PC-9 (cell line): ENCODE data around the gene MIER2. TPM values are rescaled to one million over a fixed set of nuclear protein-coding genes. Genes with fewer than 3 reads are reported as not detected.

ENCODE experiments used
- BruUV-seq: library from RNA; stranded (reverse); fragments of 400-500 nt; replicated peaks from 2 replicates; lab custom pipeline; 2021; lab: Mats Ljungman, UMichigan
- CTCF ChIA-PET: fragments of 300-600 bp; sonication (Branson Sonifier 250); formaldehyde crosslinking; loops from one replicate; lab custom pipeline; 2022; ENCODE audit warnings: antibody characterized with exemption; lab: Charles Lee
- POLR2A ChIA-PET: fragments of 300-600 bp; sonication (Branson Sonifier 250); formaldehyde crosslinking; loops from one replicate; lab custom pipeline; 2022; ENCODE audit warnings: antibody characterized with exemption; ENCODE audit not compliant: unreplicated experiment; lab: Charles Lee
- DNase-seq, 2 experiments: peaks; one replicate each; pipeline versions ENCODE4 v3.0.0 to v3.0.0-alpha.2; 2015 to 2022; ENCODE audit warnings: mixed read lengths in 1 of 2
- H2AFZ ChIP-seq: fragments of 200-600 bp; sonication (generic); 2 replicates; pipeline ENCODE4 v1.8.1; 2017; ENCODE audit warnings: antibody characterized with exemption
- H3F3A ChIP-seq: fragments of 200-600 bp; sonication (generic); 2 replicates; pipeline ENCODE4 v1.8.1; 2017; ENCODE audit warnings: antibody characterized with exemption, mild to moderate bottlenecking, low read depth; ENCODE audit not compliant: insufficient read depth
- H3K27ac ChIP-seq: fragments of 200-600 bp; sonication (generic); 2 replicates; pipeline ENCODE4 v1.6.1; 2016; ENCODE audit warnings: mixed run types
- H3K27me3 ChIP-seq: fragments of 200-600 bp; sonication (generic); 2 replicates; pipeline ENCODE4 v1.6.1; 2016; ENCODE audit warnings: low read depth, mixed run types; ENCODE audit not compliant: insufficient read depth
- H3K36me3 ChIP-seq: fragments of 200-600 bp; sonication (generic); 2 replicates; pipeline ENCODE4 v1.6.1; 2016; ENCODE audit warnings: low read depth, mixed run types
- H3K4me1 ChIP-seq: fragments of 200-600 bp; sonication (generic); replicated peaks from 2 replicates; pipeline ENCODE4 v1.6.1; 2016; ENCODE audit warnings: mixed run types; ENCODE audit not compliant: insufficient read depth
- H3K4me2 ChIP-seq: fragments of 200-600 bp; sonication (generic); 2 replicates; pipeline ENCODE4 v1.6.1; 2017; ENCODE audit warnings: mixed run types
- H3K4me3 ChIP-seq: fragments of 200-600 bp; sonication (generic); 2 replicates; pipeline ENCODE4 v1.6.1; 2016; ENCODE audit warnings: mixed run types
- H3K79me2 ChIP-seq: fragments of 200-600 bp; sonication (generic); 2 replicates; pipeline ENCODE4 v1.6.1; 2017; ENCODE audit warnings: low read depth, mixed run types
- H3K9me2 ChIP-seq: fragments of 200-600 bp; sonication (generic); 2 replicates; pipeline ENCODE4 v1.8.1; 2017; ENCODE audit warnings: mild to moderate bottlenecking; ENCODE audit not compliant: insufficient read depth
- H3K9me3 ChIP-seq: fragments of 200-600 bp; sonication (generic); 2 replicates; pipeline ENCODE4 v1.8.1; 2016; ENCODE audit warnings: low read depth; ENCODE audit not compliant: insufficient read depth
- H4K20me1 ChIP-seq: fragments of 200-600 bp; sonication (generic); 2 replicates; pipeline ENCODE4 v1.8.1; 2017; ENCODE audit not compliant: insufficient read depth
- CTCF ChIP-seq: fragments of 200-600 bp; sonication (generic); conservative IDR thresholded peaks from 2 replicates; pipeline ENCODE4 v1.6.1; 2017; ENCODE audit warnings: mixed run types, antibody characterized with exemption, mild to moderate bottlenecking, moderate library complexity
- EZH2 ChIP-seq: fragments of 200-600 bp; sonication (generic); IDR thresholded peaks from 2 replicates; pipeline ENCODE4 v1.8.0; 2017; ENCODE audit warnings: antibody characterized with exemption, low read depth
- intact Hi-C: fragments of 100-400 bp; cut with micrococcal nuclease; formaldehyde crosslinking; loops from one replicate; pipeline ENCODE4 v1.10.0; 2022; ENCODE audit not compliant: unreplicated experiment
- total RNA-seq: library from RNA; stranded (reverse); gene quantifications from 2 replicates; pipeline ENCODE4 v1.2.3, GENCODE V29; 2021

Gene MIER2
- total RNA-seq, 1 experiment from 2014 or later = 25.2 TPM

- POLR2A ChIA-PET = no interaction called here
- TF ChIP-seq CTCF (no peak), EZH2 (no peak)
- Histone ChIP-seq H3K27ac (no peak overlapping the region), H3K79me2 (no peaks in the 10 kb centered on the region), H3K4me1 (peaks cover 6% of the 10 kb centered on the region; the same call in 1 of the 2 replicates), H3K9me3 (no peaks in the 10 kb centered on the region), H3K27me3 (peaks cover 49% of the 10 kb centered on the region), H3K4me3 (no peak overlapping the region), H4K20me1 (no peaks in the 10 kb centered on the region), H3K4me2 (no peak overlapping the region), H3K9me2 (no peaks in the 10 kb centered on the region), H2AFZ (no peak overlapping the region), H3K36me3 (no peaks in the 10 kb centered on the region), H3F3A (no peaks in the 10 kb centered on the region)
- intact Hi-C loops = no loop called here
- BruUV-seq = no TSS peak
- DNase-seq = no peak
- CTCF ChIA-PET = no interaction called here
Measured at GRCh38 chr19:379796-380195, 35.2 kb upstream of the MIER2 start.

- TF ChIP-seq EZH2 (no peak), CTCF (no peak)
- Histone ChIP-seq H3K9me2 (no peaks in the 10 kb centered on the region), H3K27me3 (peaks cover 60% of the 10 kb centered on the region), H3K79me2 (no peaks in the 10 kb centered on the region), H3K27ac (no peak overlapping the region), H3K4me3 (no peak overlapping the region), H3K4me2 (no peak overlapping the region), H2AFZ (no peak overlapping the region), H3F3A (no peaks in the 10 kb centered on the region), H3K4me1 (peaks cover 6% of the 10 kb centered on the region; the same call in 1 of the 2 replicates), H4K20me1 (no peaks in the 10 kb centered on the region), H3K36me3 (no peaks in the 10 kb centered on the region), H3K9me3 (no peaks in the 10 kb centered on the region)
- no peak for DNase-seq
- ChIA-PET CTCF (no interaction called here), POLR2A (no interaction called here)
- BruUV-seq = no TSS peak
- intact Hi-C loops = no loop called here
Measured at GRCh38 chr19:378706-379105, 34.1 kb upstream of the MIER2 start.

DNA sequence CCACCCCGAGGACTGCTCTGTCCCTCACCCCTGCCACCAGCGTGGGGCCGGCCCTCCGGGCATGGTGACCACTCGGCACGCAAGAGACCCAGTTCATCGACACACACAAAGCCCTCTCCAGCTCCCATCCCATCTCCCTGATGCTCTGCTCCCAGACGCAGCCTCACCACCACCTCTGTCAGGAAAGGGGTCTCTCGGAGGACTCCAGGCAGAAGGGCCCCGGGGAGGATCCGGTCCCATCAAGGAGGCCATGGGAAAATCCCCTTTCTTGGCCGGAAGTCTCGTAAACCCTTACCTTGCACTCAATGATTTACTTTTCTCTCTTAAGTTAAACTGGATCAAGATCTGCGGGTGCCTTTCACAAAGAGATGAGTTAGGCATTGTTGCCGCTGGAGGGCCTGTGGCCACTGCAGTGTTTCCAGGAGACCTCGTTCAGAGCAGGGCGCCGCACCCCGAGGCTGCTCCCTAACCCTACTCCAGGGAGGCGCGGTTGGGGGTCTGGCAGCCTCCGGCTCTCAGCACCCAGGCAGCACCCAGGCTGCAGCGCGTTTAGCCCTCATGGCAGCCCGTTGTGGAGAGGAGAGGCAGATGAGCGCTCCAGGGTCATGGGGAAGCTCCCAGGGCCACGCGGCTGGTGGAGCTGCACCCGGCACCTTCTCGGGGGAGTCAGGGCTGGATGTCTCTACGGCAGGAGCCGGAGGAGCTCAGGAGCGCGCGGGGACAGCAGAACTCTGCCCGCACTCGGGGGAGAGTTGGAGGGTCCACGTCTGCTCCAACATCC is 33.4 kb upstream of the MIER2 start:
- no peak for DNase-seq
- H4K20me1 ChIP-seq = no peaks in the 10 kb centered on the region
- no TSS peak for BruUV-seq
- H3K4me1 ChIP-seq = peaks cover 4% of the 10 kb centered on the region; the same call in 1 of the 2 replicates
- TF ChIP-seq EZH2 (no peak), CTCF (no peak)
- H2AFZ ChIP-seq = no peak overlapping the region
- no peak overlapping the region for H3K4me3 ChIP-seq
- no peaks in the 10 kb centered on the region for H3K9me2 ChIP-seq
- intact Hi-C loops = no loop called here
- no peaks in the 10 kb centered on the region for H3K9me3 ChIP-seq
- H3F3A ChIP-seq = no peaks in the 10 kb centered on the region
- H3K27ac ChIP-seq = no peak overlapping the region
- H3K36me3 ChIP-seq = no peaks in the 10 kb centered on the region
- peaks cover 61% of the 10 kb centered on the region for H3K27me3 ChIP-seq
- CTCF ChIA-PET = no interaction called here
- no peaks in the 10 kb centered on the region for H3K79me2 ChIP-seq
- no peak overlapping the region for H3K4me2 ChIP-seq
- POLR2A ChIA-PET = no interaction called here
